Right hindlimb (tissue), 1 donor: ENCODE results near the gene PGBD5.

ENCODE experiments used
- DNase-seq: peaks from one replicate; pipeline ENCODE4 v3.0.0-alpha.2; 2018

Gene PGBD5

DNA sequence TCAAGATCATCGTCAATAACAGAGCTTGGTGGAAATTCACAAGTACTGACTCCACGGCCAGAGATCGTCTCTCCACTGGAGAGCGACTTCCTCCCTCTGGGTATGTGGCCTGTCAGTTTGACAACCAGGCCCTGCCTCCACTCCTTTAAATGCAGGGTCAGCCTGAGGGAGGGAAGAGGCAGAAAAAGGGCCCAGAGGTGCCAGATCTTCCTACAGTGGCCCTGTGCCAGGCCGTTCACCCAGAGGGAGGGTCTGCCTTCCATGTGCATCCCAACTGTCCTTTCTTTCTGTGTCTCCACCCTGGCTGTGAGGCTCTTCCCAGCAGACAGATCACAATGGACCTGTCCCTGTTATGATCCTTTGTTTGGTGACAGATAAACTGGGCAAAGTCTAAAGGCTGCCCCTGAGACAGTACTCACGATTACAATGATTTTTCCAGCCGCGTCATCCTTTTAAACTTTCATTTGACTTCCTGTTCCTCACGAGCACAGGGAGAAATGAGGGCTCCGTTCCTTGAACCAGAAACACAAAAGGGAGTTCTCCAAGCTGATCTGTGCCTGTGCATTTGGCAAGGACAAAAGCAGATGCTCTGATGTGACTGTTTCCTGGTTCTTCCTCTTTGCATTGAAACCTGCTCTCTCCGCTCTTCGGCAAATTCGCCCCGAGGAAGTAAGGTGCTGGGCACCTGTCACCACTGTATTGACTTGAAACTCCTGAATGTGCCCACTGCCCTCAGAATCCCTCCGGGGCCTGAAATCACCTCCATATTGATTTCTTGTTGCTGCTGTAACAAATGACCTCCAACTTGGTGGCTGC, 126.7 kb downstream of the PGBD5 start:
- no peak for DNase-seq

DNA sequence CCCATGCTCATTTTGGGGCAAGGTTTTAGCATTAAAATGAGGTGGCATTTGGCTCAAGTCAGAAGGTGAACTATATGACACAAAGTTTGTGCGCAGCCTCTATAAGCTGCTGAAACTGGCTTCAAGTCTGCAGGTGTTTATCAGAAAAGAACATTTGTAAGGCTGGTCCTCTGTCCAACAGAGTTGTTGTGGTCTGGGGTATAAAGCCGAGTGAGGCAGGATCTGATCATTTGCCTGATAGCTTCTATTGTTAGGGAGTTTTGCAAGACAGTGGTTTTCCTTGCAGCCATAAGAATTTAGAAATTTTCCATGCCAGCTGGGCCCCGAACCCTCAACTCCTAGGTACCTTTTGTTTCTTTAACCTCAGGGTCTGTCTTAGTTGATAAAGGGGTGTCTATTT, 130.8 kb downstream of the PGBD5 start:
- DNase-seq, result no peak

DNA sequence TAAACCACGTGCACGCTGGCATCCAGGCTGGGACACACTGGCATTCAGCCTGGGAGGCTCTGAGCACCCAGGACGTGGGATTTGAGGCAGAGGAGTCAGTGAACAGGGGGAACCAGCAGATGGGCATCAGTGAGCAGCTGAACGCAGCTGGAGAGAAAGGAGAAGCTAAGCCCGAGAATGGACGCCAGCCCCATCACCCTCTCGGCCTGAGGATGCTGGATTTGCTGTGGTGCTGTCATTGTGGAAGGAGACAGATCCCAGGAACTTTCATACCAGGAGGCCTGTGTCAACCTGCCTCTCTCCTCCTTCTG, 132.8 kb downstream of the PGBD5 start:
- DNase-seq, result peak; percentile 69

DNA sequence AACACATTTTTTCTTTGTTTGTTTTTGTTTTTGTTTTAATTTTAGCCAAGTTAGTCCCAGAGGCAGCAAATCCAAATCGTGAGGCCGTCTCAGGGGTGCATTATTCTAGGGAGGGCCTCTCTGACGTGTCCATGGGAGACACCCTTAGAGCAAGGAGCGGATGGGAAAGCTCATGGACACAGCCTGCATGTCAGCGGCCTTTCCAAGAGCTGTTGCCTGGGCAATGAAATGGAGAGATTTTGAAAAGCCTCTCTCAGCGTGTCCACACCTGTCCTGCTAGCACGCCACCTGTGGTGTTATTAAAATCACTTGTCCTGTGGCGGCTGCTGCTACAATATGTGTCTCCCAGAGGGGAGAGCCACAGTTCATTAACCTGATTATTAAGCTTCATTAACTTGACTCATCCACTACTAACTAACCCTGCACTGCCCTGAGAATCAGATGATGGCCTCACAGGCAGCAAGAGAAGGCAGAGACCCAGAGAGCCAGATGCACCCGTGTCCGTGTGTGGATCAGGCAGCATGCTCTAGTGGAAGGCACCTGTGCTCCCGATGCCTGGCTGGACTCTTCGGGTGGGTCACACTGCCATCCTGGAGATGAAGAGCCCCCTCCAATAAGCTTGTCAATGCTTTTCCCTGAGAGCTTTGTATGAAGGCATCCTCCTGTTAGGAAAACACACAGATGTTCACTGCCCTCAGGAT, 133.3 kb downstream of the PGBD5 start:
- DNase-seq, result no peak

DNA sequence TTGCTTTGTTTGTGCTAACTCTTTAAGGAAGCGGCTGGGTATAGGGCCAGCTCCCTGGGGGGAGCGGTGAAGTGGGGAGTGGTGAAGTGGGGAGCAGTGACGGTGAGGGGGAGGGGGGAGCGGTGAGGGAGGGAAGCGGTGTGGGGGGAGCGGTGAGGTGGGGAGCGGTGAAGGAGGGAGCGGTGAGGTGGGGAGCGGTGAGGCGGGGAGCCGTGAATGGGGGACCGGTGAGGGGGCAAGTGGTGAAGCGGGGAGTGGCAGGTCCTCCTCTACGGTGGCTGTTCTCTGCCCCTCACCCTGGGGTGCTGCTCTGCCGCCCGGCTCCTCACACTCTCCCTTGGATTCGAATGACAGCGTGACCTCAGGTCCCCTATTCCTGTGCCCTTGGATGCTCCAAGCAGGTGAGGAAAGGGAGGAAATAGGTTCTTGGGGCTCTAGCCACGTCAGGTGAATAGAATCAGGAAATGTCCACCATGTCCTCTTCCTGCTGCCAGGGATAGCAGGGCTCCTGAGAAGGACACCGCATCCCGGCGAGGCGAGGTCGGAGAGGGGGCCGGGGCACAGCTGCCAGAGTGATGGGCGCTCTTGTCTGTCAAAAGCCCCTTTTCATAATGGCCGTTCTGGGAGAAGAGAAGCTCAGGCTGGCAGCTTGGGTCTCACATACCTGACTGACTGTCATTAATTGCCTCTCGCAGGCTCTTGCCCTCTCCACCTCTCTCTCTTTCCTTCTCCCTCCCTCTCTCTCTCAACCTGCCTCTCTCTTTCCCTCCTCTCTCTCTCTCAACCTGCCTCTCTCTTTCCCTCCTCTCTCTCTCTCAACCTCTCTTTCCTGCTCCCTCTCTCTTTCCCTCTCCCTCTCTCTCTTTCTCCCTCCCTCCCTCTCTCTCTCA, 134.2 kb downstream of the PGBD5 start:
- no peak for DNase-seq

DNA sequence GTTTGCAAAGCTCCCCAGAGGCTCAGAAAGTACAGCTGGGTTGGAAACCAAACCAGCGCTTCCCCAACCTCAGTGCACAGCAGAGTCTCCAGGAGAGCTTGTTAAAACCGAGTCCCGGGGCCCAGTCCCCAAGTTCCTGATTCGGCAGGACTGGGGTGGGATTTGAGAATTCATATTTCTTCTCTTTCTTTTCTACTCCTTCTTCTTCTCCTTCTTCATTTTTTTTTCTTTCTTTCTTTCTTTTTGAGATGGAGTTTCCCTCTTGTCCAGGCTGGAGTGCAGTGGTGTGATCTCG, 136.8 kb downstream of the PGBD5 start:
- DNase-seq, result no peak

DNA sequence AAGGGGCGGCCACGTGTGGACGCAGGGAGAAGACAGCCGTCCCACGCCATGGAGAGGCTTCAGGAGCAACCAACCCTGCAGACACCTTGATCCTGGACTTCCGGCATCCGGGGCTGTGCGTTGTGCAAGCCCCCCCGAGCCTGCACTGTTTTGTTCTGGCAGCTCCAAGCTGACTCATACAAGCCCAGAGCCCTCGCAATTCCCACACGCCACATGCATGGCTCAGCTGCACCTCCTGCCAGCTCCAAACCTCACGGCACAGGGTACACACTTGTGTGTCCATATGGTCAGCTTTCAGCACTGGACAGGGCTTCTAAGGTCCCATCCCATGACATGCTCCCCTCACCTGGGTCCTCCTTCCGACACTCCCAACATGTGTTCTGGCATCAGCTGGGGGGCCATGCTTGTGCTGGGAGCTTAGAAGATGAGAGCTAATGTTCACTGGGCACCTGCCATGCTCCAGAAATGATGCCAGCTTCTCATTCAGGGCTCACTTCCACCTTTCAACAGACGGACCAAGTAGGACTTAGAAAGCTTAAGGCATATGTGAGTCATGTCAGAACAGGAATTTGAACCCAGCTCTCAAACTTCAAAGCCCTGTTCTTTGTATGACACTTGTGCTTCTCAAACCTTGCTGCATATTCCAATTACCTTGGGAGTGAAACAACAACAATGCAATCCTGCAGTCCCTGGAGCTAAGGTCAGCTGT, 137.3 kb downstream of the PGBD5 start:
- no peak for DNase-seq

DNA sequence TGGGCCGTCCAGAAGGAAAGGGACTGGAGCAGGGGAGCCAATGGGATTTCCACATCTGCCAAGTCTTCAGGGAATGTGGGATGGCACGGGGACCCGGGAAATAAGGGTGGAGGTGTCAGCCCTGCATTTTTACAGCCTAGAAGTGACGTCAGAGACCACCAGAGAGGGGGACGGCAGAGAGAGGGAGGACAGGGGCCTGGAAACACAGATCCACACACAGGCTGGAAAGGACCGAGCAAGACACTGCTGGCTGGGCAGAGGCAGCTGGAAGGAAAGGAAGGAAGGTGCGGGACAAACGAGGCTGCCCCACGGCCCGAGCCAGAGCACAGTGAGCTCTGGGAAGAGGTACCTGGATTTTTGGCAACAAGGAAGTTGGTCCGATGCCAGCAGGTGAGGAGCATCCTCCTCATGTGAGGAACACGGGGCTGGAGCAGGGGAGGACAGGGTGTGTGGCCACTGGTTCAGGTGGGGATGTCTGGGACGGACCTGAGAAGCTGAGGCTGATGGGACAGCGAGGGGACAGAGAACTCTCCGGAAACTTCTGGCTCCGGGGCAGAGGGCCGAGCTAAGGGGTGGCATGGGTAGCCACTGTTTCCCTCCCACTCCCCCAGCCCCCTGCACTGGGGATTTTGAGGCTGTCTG, 138.3 kb downstream of the PGBD5 start:
- DNase-seq, result no peak

DNA sequence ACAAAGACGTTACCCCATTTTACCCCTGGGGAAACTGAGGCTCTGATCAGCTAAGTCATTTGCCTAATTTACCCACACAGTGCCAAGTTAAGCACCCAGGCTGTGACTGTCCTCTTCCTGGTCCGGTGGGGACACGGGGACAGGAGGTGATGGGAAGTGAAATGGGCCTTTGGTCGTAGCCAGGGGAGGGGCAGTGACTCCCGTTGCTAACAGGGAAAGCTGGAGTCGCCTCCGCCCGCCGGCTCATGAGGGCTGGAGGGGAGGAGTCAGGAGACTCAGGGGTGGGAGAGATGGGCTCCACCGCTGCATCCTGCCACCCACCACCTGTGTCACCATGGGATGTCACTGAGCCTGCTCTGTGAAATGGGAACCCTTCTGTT, 139.3 kb downstream of the PGBD5 start:
- no peak for DNase-seq

DNA sequence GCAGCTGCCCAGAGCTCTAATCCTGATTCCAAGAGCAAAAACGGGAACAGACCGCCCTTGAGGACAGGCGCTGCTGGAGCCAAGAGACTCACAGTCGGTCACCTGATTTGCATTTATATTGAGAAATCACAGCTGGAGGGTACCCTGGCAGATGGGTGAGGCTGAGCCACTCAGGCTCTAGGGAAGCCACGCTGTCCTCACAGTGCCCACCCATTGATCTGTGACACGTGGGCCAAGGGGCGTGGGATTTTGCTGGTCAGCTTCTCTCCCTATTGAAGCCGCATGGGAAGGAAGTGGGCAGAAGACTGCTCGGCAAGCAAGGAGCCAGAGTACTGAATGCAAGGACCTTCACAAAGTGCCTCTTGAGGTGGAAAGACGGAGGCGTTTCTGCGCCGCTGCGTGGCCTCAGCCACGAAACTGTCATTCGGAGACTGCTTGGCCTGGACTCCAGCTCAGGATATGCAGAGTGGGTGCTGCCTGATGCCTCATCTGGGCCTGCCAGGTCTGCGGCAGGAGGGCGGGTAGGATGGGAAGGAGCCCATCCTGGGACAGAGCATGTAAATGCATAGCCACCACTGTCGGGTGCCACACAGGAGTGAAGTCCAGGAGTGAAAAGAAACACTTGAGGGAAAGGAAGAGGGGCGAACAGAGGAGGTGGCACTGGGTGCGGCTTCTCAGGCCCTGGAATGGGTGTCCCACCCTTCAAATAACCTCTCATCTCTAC, 139.8 kb downstream of the PGBD5 start:
- no peak for DNase-seq

DNA sequence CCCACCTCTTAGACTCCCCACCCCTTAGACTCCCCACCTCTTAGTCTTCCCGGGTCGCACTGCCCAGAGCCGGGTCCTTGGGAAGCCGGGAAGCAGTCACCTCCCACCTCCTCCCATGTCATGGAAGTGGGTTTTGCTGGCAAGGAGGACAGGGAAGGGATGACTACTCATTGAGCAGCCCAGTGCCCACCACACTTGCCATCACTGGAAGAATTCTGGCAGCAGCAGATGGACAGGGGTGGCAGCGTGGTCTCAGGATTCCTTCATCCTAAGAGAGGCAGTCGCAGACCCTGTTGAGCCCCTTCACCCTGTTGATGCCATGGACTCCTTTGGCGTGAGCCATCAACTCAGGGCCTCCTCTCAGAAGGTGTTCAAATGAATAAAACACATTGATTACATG, 140.8 kb downstream of the PGBD5 start:
- DNase-seq, result no peak

DNA sequence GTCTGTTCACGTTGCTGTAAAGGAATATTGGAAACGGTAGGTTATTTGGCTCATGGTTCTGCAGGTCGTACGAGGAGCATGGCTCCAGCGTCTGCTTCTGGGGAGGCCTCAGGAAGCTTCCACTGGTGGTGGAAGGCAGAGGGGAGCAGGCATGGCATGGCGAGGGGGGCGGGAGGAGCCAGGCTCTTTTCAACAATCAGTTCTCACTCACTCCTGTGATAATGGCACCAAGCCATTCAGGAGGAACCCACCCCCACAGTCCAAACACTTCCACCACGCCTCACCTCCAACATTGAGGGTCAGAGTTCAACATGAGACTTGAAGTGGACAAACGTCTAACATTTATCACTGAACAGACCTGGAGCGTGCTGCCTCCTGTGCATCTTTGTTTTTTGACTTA, 141.2 kb downstream of the PGBD5 start:
- no peak for DNase-seq

DNA sequence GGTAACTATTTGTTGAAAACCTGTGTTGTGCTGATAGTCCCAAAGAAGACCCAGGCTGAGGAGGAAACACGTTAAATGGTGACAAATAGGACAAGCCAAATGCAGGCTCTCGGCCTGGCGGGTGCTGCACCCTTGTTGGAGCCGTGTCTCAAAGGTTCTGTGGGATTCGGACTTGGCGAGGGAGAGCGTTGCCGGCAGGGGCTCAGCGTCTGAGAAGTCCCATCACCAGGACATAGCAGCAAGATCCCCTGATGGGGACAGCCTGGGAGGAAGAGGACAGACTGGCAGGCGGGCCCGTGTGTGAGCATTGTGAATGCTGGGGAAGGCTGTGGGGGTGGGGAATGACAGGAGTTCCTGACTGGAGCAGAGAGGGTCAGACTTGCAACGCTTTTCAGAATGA, 142.5 kb downstream of the PGBD5 start:
- peak; percentile 7 for DNase-seq

DNA sequence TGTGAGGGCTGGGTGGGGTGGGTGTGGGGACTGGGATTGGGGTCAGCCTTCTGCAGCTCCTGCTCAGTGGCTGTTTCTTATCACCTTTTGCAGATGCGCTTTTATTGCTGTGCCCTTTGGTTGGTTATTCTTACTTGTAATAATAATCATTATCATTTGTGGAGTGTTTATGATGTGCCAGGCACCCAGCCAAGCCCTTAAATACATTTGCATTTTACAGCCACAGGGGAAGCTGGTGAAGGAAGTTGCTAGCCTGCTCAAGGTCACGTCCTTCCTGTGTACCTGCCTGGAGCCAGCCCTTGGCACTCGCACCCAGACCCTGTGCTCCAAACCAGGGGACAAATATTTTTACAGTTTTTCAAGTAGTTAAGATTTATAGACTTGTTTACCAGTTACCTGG, 144.0 kb downstream of the PGBD5 start:
- peak; percentile 15 for DNase-seq

DNA sequence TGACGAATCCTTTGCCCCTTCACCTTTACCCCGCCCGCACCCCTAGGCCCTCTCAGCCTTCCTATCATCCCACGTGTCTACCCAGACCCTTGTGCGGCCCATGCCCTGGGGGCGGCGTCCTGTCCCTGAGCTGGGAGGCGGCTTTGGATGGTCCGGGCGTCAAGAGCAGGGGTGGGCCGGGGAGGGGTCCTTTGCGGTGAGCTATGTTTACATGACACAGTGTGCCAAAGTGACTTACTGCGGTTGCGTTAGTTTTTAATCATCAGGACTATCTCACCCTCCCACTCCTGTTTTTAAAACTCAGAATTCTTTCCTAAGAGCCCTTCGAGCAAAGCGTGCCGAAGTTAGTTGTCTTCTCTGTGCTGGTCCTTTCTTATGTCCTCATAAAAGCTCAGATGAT, 144.6 kb downstream of the PGBD5 start:
- DNase-seq, result peak; percentile 14

DNA sequence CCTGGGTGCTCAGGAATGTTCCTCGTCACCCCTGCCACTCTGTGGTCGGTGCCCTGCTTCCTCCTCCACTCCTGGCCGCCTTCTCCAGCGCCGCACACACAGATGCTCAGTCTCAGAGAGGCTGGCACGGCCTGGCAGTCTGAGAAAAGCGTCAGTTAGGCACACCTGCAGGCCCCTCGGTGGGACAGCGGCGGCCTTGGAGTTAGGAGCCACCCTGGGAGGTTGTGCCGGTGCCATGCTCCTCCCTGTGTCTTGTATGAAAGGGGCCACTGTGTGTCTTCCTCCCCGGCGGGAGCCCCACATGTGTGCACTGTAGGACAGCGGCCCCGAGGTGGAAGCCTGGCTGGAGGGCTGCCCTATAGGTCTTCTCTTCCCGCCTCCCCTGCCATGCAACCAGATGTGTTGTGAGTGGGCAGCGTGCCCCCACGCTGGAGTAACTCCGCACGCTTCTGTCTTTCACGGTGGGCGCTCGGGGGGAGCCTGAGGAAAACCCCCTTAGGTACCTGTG, 145.2 kb downstream of the PGBD5 start:
- peak; percentile 25 for DNase-seq

DNA sequence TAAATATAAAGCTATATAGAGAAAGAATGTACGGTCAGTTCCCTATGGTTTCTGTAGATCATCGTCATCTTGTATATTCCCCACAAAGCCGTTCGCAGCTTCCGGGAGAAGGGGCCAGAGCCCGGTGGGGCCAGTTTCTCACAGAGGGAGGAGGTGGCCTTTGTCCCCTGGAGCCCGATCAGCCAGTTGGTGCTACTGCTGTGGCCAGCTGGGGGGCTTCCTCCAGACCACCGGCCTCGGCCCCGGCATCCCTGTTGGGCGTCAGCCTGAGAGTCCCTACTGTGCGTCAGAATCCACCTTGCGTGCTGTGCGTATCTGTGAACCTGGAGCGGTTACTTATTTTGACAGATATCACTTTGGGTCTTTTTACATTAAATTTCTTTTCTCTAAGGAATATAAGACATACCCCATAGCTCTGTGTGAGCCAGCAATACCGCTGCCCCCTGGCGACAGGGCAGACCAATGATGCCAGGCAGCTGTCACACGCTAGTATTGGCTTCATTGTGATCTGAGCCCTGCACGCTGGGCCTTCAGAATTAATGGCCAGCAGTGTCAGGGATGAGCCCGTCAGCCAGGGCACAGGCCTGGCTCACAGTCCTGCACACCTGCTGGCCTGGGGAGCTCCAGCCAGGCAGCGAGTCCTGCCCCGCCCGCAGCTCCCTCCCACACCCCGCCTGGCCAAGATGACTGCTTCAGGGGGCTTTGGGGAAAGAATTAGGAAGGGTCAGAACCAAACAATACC, 145.9 kb downstream of the PGBD5 start:
- DNase-seq, result peak; percentile 6

DNA sequence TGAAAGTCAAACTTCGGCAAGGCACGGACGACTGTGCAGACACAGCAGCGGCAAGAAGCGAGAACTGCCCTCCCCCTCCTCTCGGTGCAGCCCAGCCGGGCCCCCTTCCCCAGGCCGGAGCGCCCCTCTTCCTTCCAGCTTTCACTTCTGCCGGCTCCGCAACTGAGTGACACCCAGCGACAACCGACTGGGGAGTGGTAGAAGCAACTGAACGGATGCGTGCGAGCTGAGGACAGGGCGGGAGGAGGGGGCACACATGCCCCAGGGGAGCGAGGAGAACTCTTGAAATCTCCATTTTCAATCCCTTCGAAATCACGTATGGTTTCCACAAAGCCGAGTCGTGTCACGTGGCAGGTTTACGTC, 146.6 kb downstream of the PGBD5 start:
- DNase-seq, result no peak

DNA sequence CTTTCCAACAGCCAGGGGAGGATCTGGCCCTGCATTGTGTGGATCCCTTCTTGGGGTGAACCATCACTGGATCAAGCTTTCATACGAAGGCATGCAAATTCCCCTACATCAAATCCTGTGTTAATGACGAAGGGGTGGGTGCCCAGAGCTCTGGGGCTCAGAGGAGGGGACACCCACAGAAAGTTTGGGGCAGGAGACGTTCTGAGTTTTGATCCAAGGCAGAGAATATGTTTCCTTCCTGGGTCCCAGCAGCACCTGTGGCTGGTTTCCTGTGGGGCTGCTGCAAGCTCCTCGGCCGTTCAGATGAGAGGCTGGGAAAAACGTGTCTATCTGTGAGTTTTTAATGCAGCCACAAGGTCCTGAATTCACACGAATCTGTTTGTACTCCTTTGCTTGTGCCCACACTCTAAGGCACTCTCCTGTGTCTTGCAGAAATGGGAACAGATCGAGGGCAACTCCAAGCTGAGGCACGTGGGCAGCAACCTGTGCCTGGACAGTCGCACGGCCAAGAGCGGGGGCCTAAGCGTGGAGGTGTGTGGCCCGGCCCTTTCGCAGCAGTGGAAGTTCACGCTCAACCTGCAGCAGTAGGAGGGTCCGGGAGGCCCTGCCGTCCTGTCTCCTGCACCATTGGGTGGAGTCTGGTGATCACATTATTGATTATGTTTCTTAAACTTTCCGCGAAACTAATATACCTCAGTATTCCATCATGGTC, 147.1 kb downstream of the PGBD5 start:
- DNase-seq, result peak; percentile 11

DNA sequence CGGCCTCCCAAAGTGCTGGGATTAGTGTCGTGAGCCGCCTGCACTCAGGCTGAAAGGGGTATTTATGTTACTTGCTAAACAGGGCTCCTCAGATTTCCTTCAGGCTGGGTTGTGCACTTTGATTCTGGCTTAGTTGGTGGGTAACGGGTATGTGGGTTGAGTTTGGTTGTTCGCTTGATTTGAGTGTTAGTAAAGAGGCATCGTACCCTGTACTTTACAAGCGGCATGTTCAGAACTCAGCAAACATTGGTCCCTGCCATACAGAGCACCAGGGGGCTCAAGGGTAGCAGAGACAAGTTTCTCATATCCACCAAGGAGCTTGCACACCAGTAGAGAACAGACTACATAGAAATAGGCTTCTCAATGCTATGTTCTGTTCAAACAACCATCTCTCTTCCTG, 147.8 kb downstream of the PGBD5 start:
- no peak for DNase-seq
